ENCODE data around the gene SGSM2.

SGSM2 gene

GRCh38 chr17:2380950-2381649, 43.8 kb downstream of the SGSM2 start:
- Histone ChIP-seq H3K27ac (ENCODE audit: low read depth, low read length, poor library complexity, severe bottlenecking) (no peak overlapping the region), H3K27me3 (ENCODE audit: insufficient read depth, low read length) (no peaks in the 10 kb centered on the region), H3K9ac (ENCODE audit: low read length) (no peak overlapping the region), H3K36me3 (ENCODE audit: insufficient read depth, low read length) (peaks cover 24% of the 10 kb centered on the region), H3K4me2 (ENCODE audit: low read length) (no peak overlapping the region), H3K9me2 (ENCODE audit: low read depth, low read length) (no peaks in the 10 kb centered on the region), H3K79me2 (ENCODE audit: insufficient read depth, low read length) (no peaks in the 10 kb centered on the region), H3K4me3 (ENCODE audit: low read depth, low read length, poor library complexity, severe bottlenecking) (no peak overlapping the region), H3K4me1 (ENCODE audit: insufficient read depth, low read length, severe bottlenecking) (peaks cover 9% of the 10 kb centered on the region), H3F3A (ENCODE audit: insufficient read depth, low read length) (no peaks in the 10 kb centered on the region), H2AFZ (ENCODE audit: low read length) (no peak overlapping the region), H4K20me1 (ENCODE audit: insufficient read depth, low read length) (no peaks in the 10 kb centered on the region), H3K9me3 (ENCODE audit: low read length) (no peaks in the 10 kb centered on the region)
- TF ChIP-seq CTCF (IDR thresholded peaks at IDR 0.05; ENCODE audit: low read length) (no peak), EZH2 (IDR thresholded peaks at IDR 0.05; ENCODE audit: borderline replicate concordance, low read length) (no peak)

- peaks cover 12% of the 10 kb centered on the region for H3K4me1 ChIP-seq (ENCODE audit: insufficient read depth, low read length, severe bottlenecking)
- H3K79me2 ChIP-seq (ENCODE audit: insufficient read depth, low read length) = no peaks in the 10 kb centered on the region
- H3K27ac ChIP-seq (ENCODE audit: low read depth, low read length, poor library complexity, severe bottlenecking) = no peak overlapping the region
- H3K4me3 ChIP-seq (ENCODE audit: low read depth, low read length, poor library complexity, severe bottlenecking) = no peak overlapping the region
- peaks cover 12% of the 10 kb centered on the region; the same call in 1 of the 2 replicates for H3K36me3 ChIP-seq (ENCODE audit: insufficient read depth, low read length)
- H4K20me1 ChIP-seq (ENCODE audit: insufficient read depth, low read length) = no peaks in the 10 kb centered on the region
- H3K9me3 ChIP-seq (ENCODE audit: low read length) = no peaks in the 10 kb centered on the region
- no peak overlapping the region for H3K4me2 ChIP-seq (ENCODE audit: low read length)
- H3K9ac ChIP-seq (ENCODE audit: low read length) = no peak overlapping the region
- no peaks in the 10 kb centered on the region for H3F3A ChIP-seq (ENCODE audit: insufficient read depth, low read length)
- no peak overlapping the region for H2AFZ ChIP-seq (ENCODE audit: low read length)
- H3K27me3 ChIP-seq (ENCODE audit: insufficient read depth, low read length) = no peaks in the 10 kb centered on the region
- TF ChIP-seq EZH2 (IDR thresholded peaks at IDR 0.05; ENCODE audit: borderline replicate concordance, low read length) (no peak), CTCF (IDR thresholded peaks at IDR 0.05; ENCODE audit: low read length) (no peak)
- no peaks in the 10 kb centered on the region for H3K9me2 ChIP-seq (ENCODE audit: low read depth, low read length)
Measured at GRCh38 chr17:2383628-2384167, 46.4 kb downstream of the SGSM2 start.

GRCh38 chr17:2384439-2385127, 47.3 kb downstream of the SGSM2 start:
- Histone ChIP-seq H3K9me2 (ENCODE audit: low read depth, low read length) (no peaks in the 10 kb centered on the region), H3K4me2 (ENCODE audit: low read length) (no peak overlapping the region), H3K27ac (ENCODE audit: low read depth, low read length, poor library complexity, severe bottlenecking) (no peak overlapping the region), H3K36me3 (ENCODE audit: insufficient read depth, low read length) (peaks cover 12% of the 10 kb centered on the region; the same call in 1 of the 2 replicates), H3K27me3 (ENCODE audit: insufficient read depth, low read length) (no peaks in the 10 kb centered on the region), H4K20me1 (ENCODE audit: insufficient read depth, low read length) (no peaks in the 10 kb centered on the region), H3K4me1 (ENCODE audit: insufficient read depth, low read length, severe bottlenecking) (peaks cover 12% of the 10 kb centered on the region), H3K4me3 (ENCODE audit: low read depth, low read length, poor library complexity, severe bottlenecking) (no peak overlapping the region), H3F3A (ENCODE audit: insufficient read depth, low read length) (no peaks in the 10 kb centered on the region), H3K9ac (ENCODE audit: low read length) (no peak overlapping the region), H3K79me2 (ENCODE audit: insufficient read depth, low read length) (no peaks in the 10 kb centered on the region), H3K9me3 (ENCODE audit: low read length) (no peaks in the 10 kb centered on the region), H2AFZ (ENCODE audit: low read length) (no peak overlapping the region)
- TF ChIP-seq EZH2 (IDR thresholded peaks at IDR 0.05; ENCODE audit: borderline replicate concordance, low read length) = no peak
- no peak for TF ChIP-seq CTCF (IDR thresholded peaks at IDR 0.05; ENCODE audit: low read length)
